Gastroesophageal sphincter (tissue), 4 donors: ENCODE data around the gene EIF3J. TPM values are rescaled to one million over a fixed set of nuclear protein-coding genes. Genes with fewer than 3 reads are reported as not detected.
"Not testable (repeated sequence)": the region's sequence is repeated elsewhere in the genome, so short reads cannot be mapped to it uniquely, and the experiment has no call there.

Source experiments
- ATAC-seq: fragments of 150-250 bp; one replicate; pipeline ENCODE4 v1.9.1; 2016; ENCODE audit warnings: mild to moderate bottlenecking, moderate library complexity
- H3K27ac ChIP-seq, 4 donors: fragments of 200-600 bp; sonication (generic) in 3 of 4; 1 replicate in 3 of 4; 2 replicates in 1 of 4; pipeline ENCODE4 v1.5.1; 2016 to 2019
- H3K27me3 ChIP-seq: fragments of 200-600 bp; sonication (generic); one replicate; pipeline ENCODE4 v1.5.1; 2019
- H3K36me3 ChIP-seq, 2 donors: fragments of 200-600 bp; sonication (generic); one replicate each; pipeline ENCODE4 v1.5.1; 2019; ENCODE audit warnings: control low read depth in 1 of 2
- H3K4me1 ChIP-seq, 3 donors: fragments of 200-600 bp; sonication (generic); 1 replicate in 2 of 3; 2 replicates in 1 of 3; pipeline ENCODE4 v1.5.1; 2016 to 2019; ENCODE audit warnings: control low read depth in 2 of 3
- H3K4me3 ChIP-seq, 2 donors: fragments of 200-600 bp; sonication (generic); one replicate each; pipeline ENCODE4 v1.5.1; 2019; ENCODE audit warnings: mild to moderate bottlenecking in 1 of 2, moderate library complexity in 1 of 2
- H3K9me3 ChIP-seq, 3 donors: fragments of 200-600 bp; sonication (generic); one replicate each; pipeline ENCODE4 v1.5.1; 2017 to 2019; ENCODE audit warnings: control low read depth in 2 of 3
- CTCF ChIP-seq, 4 experiments: fragments of 200-600 bp in 2 of 4; fragments of 450-650 bp in 2 of 4; sonication (generic) in 1 of 4; IDR thresholded peaks; one replicate each; pipeline ENCODE4 v1.5.1; 2017 to 2019; ENCODE audit warnings: antibody characterized with exemption in 4 of 4, mild to moderate bottlenecking in 2 of 4, moderate library complexity in 2 of 4
- EP300 ChIP-seq: sonication (generic); formaldehyde crosslinking; IDR thresholded peaks from one replicate; pipeline ENCODE4 v1.6.1; 2017; ENCODE audit warnings: antibody characterized with exemption, mild to moderate bottlenecking
- POLR2A ChIP-seq, 2 donors: fragments of 450-650 bp; IDR thresholded peaks; one replicate each; pipeline ENCODE4 v1.6.1; 2017; ENCODE audit warnings: antibody characterized with exemption in 2 of 2, mild to moderate bottlenecking in 2 of 2, moderate library complexity in 1 of 2
- POLR2AphosphoS5 ChIP-seq: sonication (generic); formaldehyde crosslinking; IDR thresholded peaks from one replicate; pipeline ENCODE4 v1.6.1; 2017; ENCODE audit warnings: antibody characterized with exemption
- WGBS, 2 donors: methylation state at CpG; one replicate each; pipeline ENCODE4 v1.1.5; 2018; ENCODE audit warnings: low coverage in 1 of 2; 5-methylcytosine and 5-hydroxymethylcytosine counted together
- total RNA-seq, 4 donors: library from RNA; depleted of rRNA; stranded (reverse); fragments of >200 nt; gene quantifications; one replicate each; pipeline ENCODE4 v1.1.0, GENCODE V29; 2016

EIF3J gene
- total RNA-seq, 4 donors from 2014 or later = 57.0 to 60.6 (median 57.0) TPM

GRCh38 chr15:44525018-44525417 is 11.9 kb upstream of the EIF3J start:
- ATAC-seq = no peak
- no peak overlapping the region for H3K4me3 ChIP-seq
- 100% methylated on average over 1 of the region's 1 CpG for WGBS, 2 donors

GRCh38 chr15:44527241-44527640 is 9.7 kb upstream of the EIF3J start:
- Histone ChIP-seq H3K27me3 (no peaks in the 10 kb centered on the region), H3K9me3 (no peaks in the 10 kb centered on the region), H3K4me3 (no peak overlapping the region), H3K36me3 (peaks cover 0 to 39% of the 10 kb centered on the region in 2 donors), H3K27ac (no peak overlapping the region), H3K4me1 (no peaks in the 10 kb centered on the region)
- no peak for ATAC-seq
- WGBS, 2 donors = 75 to 88% methylated on average over 2 of the region's 2 CpGs
- TF ChIP-seq POLR2A (IDR thresholded peaks at IDR 0.05) (no peak), EP300 (no peak), POLR2AphosphoS5 (no peak), CTCF (IDR thresholded peaks at IDR 0.05) (no peak)

More at GRCh38 chr15:44525018-44525417, 11.9 kb upstream of the EIF3J start:
- Histone ChIP-seq H3K27ac (no peak overlapping the region), H3K9me3 (no peaks in the 10 kb centered on the region), H3K27me3 (no peaks in the 10 kb centered on the region), H3K4me1 (no peaks in the 10 kb centered on the region), H3K36me3 (peaks cover 0 to 52% of the 10 kb centered on the region in 2 donors)
- TF ChIP-seq EP300 (no peak), POLR2AphosphoS5 (no peak), CTCF (IDR thresholded peaks at IDR 0.05) (no peak), POLR2A (IDR thresholded peaks at IDR 0.05) (no peak)

GRCh38 chr15:44529864-44530604 is 6.9 kb upstream of the EIF3J start:
- Histone ChIP-seq H3K4me1 (peaks cover 0 to 3% (median 1%) of the 10 kb centered on the region in 3 donors), H3K9me3 (no peaks in the 10 kb centered on the region), H3K27ac (no peak overlapping the region), H3K27me3 (no peaks in the 10 kb centered on the region), H3K4me3 (no peak overlapping the region), H3K36me3 (peaks cover 0 to 24% of the 10 kb centered on the region in 2 donors)
- TF ChIP-seq EP300 (no peak), CTCF (IDR thresholded peaks at IDR 0.05) (no peak), POLR2AphosphoS5 (no peak), POLR2A (IDR thresholded peaks at IDR 0.05) (no peak)
- no peak for ATAC-seq
- WGBS, 2 donors = 61 to 78% methylated on average over 7 to 9 of the region's 10 CpGs

GRCh38 chr15:44530653-44531052 is 6.3 kb upstream of the EIF3J start:
- 86 to 96% methylated on average over 3 of the region's 3 CpGs for WGBS, 2 donors

GRCh38 chr15:44532275-44532674 is 4.7 kb upstream of the EIF3J start:
- ATAC-seq = not testable (repeated sequence)
- H3K36me3 ChIP-seq = peaks cover 0 to 19% of the 10 kb centered on the region in 2 donors

More at GRCh38 chr15:44530653-44531052, 6.3 kb upstream of the EIF3J start:
- TF ChIP-seq EP300 (no peak), POLR2AphosphoS5 (no peak), CTCF (IDR thresholded peaks at IDR 0.05) (no peak), POLR2A (IDR thresholded peaks at IDR 0.05) (no peak)
- Histone ChIP-seq H3K4me1 (peaks cover 0 to 9% (median 7%) of the 10 kb centered on the region in 3 donors), H3K27me3 (no peaks in the 10 kb centered on the region), H3K9me3 (no peaks in the 10 kb centered on the region), H3K36me3 (peaks cover 0 to 19% of the 10 kb centered on the region in 2 donors), H3K27ac (no peak overlapping the region), H3K4me3 (no peak overlapping the region)
- no peak for ATAC-seq

More at GRCh38 chr15:44532275-44532674, 4.7 kb upstream of the EIF3J start:
- H3K4me3 ChIP-seq, H3K27ac ChIP-seq, H3K27me3 ChIP-seq, H3K9me3 ChIP-seq: not testable (repeated sequence)
- peaks cover 0 to 13% (median 10%) of the 10 kb centered on the region in 3 donors for H3K4me1 ChIP-seq
- WGBS, 2 donors = 73 to 100% methylated on average over 2 of the region's 5 CpGs
